Activated CD4-positive, alpha-beta T cell treated with anti-CD3 and anti-CD28 coated beads, Interleukin-2, amount 10 ng/mL, durations not matched to agents 7 days and 5 days (primary cell): Measurements from ENCODE around the gene OR2S2. TPM values are rescaled to one million over a fixed set of nuclear protein-coding genes. Genes with fewer than 3 reads are reported as not detected.

Source experiments
- CTCF ChIA-PET: fragments of 350-600 bp; sonication (Branson Sonifier 250); formaldehyde crosslinking; loops from one replicate; lab custom pipeline; 2021; ENCODE audit warnings: antibody characterized with exemption; lab: Charles Lee
- POLR2A ChIA-PET: fragments of 350-600 bp; sonication (Branson Sonifier 250); formaldehyde crosslinking; loops from one replicate; lab custom pipeline; 2021; ENCODE audit warnings: antibody characterized with exemption; lab: Charles Lee
- DNase-seq: peaks from one replicate; pipeline ENCODE4 v3.0.0-alpha.2; 2020
- H3K27ac Mint-ChIP-seq: one replicate; pipeline ENCODE4 v1.8.0; 2021; ENCODE audit warnings: mild to moderate bottlenecking, moderate library complexity, mixed read lengths
- H3K27me3 Mint-ChIP-seq: one replicate; pipeline ENCODE4 v1.8.0; 2021; ENCODE audit warnings: mixed read lengths
- H3K36me3 Mint-ChIP-seq: one replicate; pipeline ENCODE4 v1.8.0; 2021; ENCODE audit warnings: low read depth, mixed read lengths
- H3K4me1 Mint-ChIP-seq: one replicate; pipeline ENCODE4 v1.8.0; 2021; ENCODE audit warnings: mixed read lengths
- H3K4me3 Mint-ChIP-seq: one replicate; pipeline ENCODE4 v1.8.0; 2021; ENCODE audit warnings: mild to moderate bottlenecking, moderate library complexity, mixed read lengths
- H3K9me3 Mint-ChIP-seq: one replicate; pipeline ENCODE4 v1.8.0; 2021; ENCODE audit warnings: mixed read lengths
- total RNA-seq, 2 experiments: library from RNA; stranded (reverse); gene quantifications; one replicate each; pipeline ENCODE4 v1.2.3, GENCODE V29; 2021

OR2S2 gene
- total RNA-seq, 2 experiments from 2014 or later, result not detected

DNA sequence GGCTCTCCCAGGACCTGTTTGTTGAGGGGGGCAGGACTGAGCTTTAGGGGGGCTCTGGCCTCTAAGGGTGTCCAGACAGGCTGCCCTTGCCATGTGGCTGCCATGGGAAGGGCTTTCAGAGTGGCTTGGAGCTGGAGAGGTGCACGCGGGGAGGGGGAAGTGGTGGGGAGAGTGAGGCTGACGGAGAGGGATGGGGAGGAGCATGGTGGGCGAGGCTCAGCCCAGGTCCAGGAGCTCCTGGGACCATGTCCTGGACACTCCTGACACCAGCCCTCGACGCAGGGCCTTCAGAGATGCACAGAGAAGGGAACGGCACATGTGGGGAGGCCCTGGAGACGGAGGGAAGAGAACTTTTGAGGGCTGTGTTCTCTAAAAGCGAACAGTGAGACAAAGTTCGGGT is 46.3 kb downstream of the OR2S2 start:
- ChIA-PET POLR2A (no interaction called here), CTCF (interaction anchor here (1.2 to 1.4 kb wide), 3 partner anchors 9 to 34 kb away, joined by 4 to 6 read pairs (median 4); no protein-coding TSS in a partner anchor)
- Mint-ChIP-seq H3K4me1 (peaks cover 48% of the 10 kb centered on the region), H3K4me3 (no peak overlapping the region), H3K9me3 (no peaks in the 10 kb centered on the region), H3K27me3 (no peaks in the 10 kb centered on the region), H3K36me3 (peaks cover 1% of the 10 kb centered on the region), H3K27ac (peak overlapping the region; percentile 55)
- no peak for DNase-seq

GRCh38 chr9:35910613-35911359 is 47.2 kb downstream of the OR2S2 start:
- Mint-ChIP-seq H3K27me3 (no peaks in the 10 kb centered on the region), H3K27ac (peak overlapping the region; percentile 97), H3K36me3 (peaks cover 1% of the 10 kb centered on the region), H3K4me3 (peak overlapping the region; percentile 48), H3K9me3 (no peaks in the 10 kb centered on the region), H3K4me1 (peaks cover 50% of the 10 kb centered on the region)
- DNase-seq, result peak; percentile 68
- ChIA-PET CTCF (interaction anchor here (0.6 to 1.4 kb wide), 5 partner anchors 8 to 829 kb away, joined by 3 to 6 read pairs (median 4); no protein-coding TSS in a partner anchor), POLR2A (no interaction called here)

GRCh38 chr9:35909687-35910612 is 48.0 kb downstream of the OR2S2 start:
- H3K4me1 Mint-ChIP-seq, result peaks cover 50% of the 10 kb centered on the region
- H3K27me3 Mint-ChIP-seq, result no peaks in the 10 kb centered on the region
- ChIA-PET POLR2A (no interaction called here), CTCF (interaction anchor here (0.8 to 1.2 kb wide), 2 partner anchors 14 to 30 kb away, joined by 3 to 4 read pairs; no protein-coding TSS in a partner anchor)
- H3K27ac Mint-ChIP-seq, result peak overlapping the region; percentile 97
- H3K36me3 Mint-ChIP-seq, result peaks cover 1% of the 10 kb centered on the region
- no peaks in the 10 kb centered on the region for H3K9me3 Mint-ChIP-seq
- DNase-seq, result no peak
- no peak overlapping the region for H3K4me3 Mint-ChIP-seq

DNA sequence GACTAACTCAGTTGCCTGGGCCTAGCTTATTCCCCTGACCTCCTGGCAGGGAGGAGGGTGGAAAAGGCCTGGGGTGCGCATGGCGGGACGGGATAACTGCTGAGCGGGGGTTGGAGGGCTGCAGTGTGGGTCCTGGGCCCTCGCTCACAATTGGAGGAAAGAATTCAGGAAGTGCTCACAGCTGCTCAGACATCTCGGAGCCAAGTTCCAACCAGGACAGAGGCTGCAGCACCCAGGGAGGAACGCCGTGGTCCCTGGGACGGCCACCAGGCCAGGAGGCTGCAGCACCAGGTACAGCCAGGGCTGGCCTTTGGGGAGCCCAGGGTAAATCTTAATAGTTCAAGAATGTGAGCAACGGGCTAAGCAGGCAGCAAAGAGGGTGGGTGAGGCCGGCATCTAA is 48.7 kb downstream of the OR2S2 start, which contains the start of gene SPAAR:
Gene SPAAR, plus strand, starts transcription at position 217 of the 400 bp plus-strand sequence. CDS start 974 bp downstream, outside the sequence.
- Mint-ChIP-seq H3K36me3 (peaks cover 1% of the 10 kb centered on the region), H3K27ac (peak within 1 kb of the TSS; percentile 97), H3K4me1 (peaks cover 50% of the 10 kb centered on the region), H3K9me3 (no peaks in the 10 kb centered on the region), H3K27me3 (no peaks in the 10 kb centered on the region), H3K4me3 (no peak within 1 kb of the TSS)
- ChIA-PET POLR2A (no interaction called here), CTCF (no interaction called here)
- DNase-seq, result no peak

- H3K27ac Mint-ChIP-seq, result peak overlapping the region; percentile 76
- H3K4me3 Mint-ChIP-seq, result no peak overlapping the region
- no peak for DNase-seq
- peaks cover 50% of the 10 kb centered on the region for H3K4me1 Mint-ChIP-seq
- ChIA-PET POLR2A (no interaction called here), CTCF (no interaction called here)
- H3K27me3 Mint-ChIP-seq, result no peaks in the 10 kb centered on the region
- no peaks in the 10 kb centered on the region for H3K9me3 Mint-ChIP-seq
- H3K36me3 Mint-ChIP-seq, result peaks cover 1% of the 10 kb centered on the region
Measured at GRCh38 chr9:35908504-35909125, 49.3 kb downstream of the OR2S2 start.

DNA sequence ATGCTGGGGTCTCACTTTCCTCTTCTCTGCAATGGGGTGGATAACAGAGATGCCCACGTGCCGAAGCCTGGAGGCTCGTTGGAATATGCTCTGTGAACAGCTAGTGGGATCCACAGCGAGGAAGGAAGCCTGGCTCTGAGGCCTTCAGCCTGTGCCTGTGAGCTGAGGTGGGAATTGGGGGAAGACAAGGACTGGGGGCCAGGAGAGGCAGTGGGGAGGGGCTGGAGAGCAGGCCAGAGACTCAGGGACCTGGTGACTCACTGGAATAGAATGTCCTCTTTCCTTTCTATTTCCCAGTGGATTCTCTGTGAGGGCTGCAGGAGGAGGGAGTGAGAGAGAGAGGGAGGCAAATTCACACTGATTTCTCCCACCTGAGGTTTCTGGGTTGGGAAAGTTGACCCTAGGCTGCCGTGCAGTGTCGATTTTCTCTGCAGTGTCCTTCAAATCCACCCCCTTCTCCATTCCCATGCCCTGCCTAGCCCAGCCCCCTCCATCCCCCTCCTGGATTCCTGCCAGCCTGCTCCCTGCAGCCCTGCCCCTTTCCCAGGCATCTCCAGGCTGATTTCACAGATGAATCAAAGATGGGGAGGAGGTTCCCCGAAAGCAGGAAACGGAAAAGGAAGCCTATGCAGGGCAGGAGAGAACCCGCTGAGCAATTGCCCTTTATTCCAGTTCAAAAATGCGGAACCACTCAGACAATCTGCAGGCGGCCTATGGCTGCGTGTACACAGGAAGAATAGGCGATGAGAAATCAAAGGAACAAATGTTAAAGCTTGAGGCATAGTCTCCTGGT is 50.0 kb downstream of the OR2S2 start:
- peak overlapping the region; percentile 76 for H3K27ac Mint-ChIP-seq
- no peak overlapping the region for H3K4me3 Mint-ChIP-seq
- H3K27me3 Mint-ChIP-seq, result no peaks in the 10 kb centered on the region
- POLR2A ChIA-PET, result interaction anchor here (0.6 kb wide), 1 partner anchor 14 kb away, joined by 4 read pairs; no protein-coding TSS in a partner anchor
- H3K4me1 Mint-ChIP-seq, result peaks cover 54% of the 10 kb centered on the region
- no peaks in the 10 kb centered on the region for H3K9me3 Mint-ChIP-seq
- H3K36me3 Mint-ChIP-seq, result peaks cover 1% of the 10 kb centered on the region
- DNase-seq, result no peak
- CTCF ChIA-PET, result interaction anchor here (1.1 kb wide), 1 partner anchor 33 kb away, joined by 3 read pairs; no protein-coding TSS in a partner anchor

Other genes starting within 250 kb of the OR2S2 start
- gene TLN1, start 226.0 kb downstream of the OR2S2 start, total RNA-seq, result 100 to 1,000 TPM; 362 to 422 TPM
- 10 to 100 TPM; 18.1 to 18.3 TPM for gene CREB3, start 225.5 kb downstream of the OR2S2 start, total RNA-seq
- gene GBA2, start 208.9 kb downstream of the OR2S2 start, total RNA-seq, result 10 to 100 TPM; 42.8 to 44.1 TPM
- gene RGP1, start 208.9 kb downstream of the OR2S2 start, total RNA-seq, result 10 to 100 TPM; 24.7 to 28.4 TPM
- gene MSMP, start 203.9 kb downstream of the OR2S2 start, total RNA-seq, result not detected
- gene NPR2, start 166.6 kb downstream of the OR2S2 start, total RNA-seq, result 10 to 100 TPM in 1 of 2 experiments, 1 to 10 TPM in 1; 8.7 to 11.7 TPM
- gene SPAG8, start 145.9 kb downstream of the OR2S2 start, total RNA-seq, result 1 to 10 TPM; 1.8 to 2.5 TPM
- 10 to 100 TPM; 56.5 to 69.9 TPM for gene HINT2, start 143.1 kb downstream of the OR2S2 start, total RNA-seq
- gene FAM221B, start 129.4 kb downstream of the OR2S2 start, total RNA-seq, result not detected
- 1 to 10 TPM; 3.8 to 4.0 TPM for gene TMEM8B, start 128.9 kb downstream of the OR2S2 start, total RNA-seq
- gene OR13J1, start 87.8 kb downstream of the OR2S2 start, total RNA-seq, result not detected
- not detected for gene HRCT1, start 52.0 kb downstream of the OR2S2 start, total RNA-seq
- gene SPAAR, start 48.7 kb downstream of the OR2S2 start, total RNA-seq, result not detected
- gene RECK, start 78.8 kb upstream of the OR2S2 start, total RNA-seq, result 1 to 10 TPM; 7.0 to 8.2 TPM
- gene GLIPR2, start 178.6 kb upstream of the OR2S2 start, total RNA-seq, result 10 to 100 TPM; 53.9 to 58.4 TPM
- gene CCIN, start 211.2 kb upstream of the OR2S2 start, total RNA-seq, result under 1 TPM in 1 of 2 experiments, not detected in 1; 0.17 TPM
- 100 to 1,000 TPM; 156 to 158 TPM for gene CLTA, start 232.8 kb upstream of the OR2S2 start, total RNA-seq